ENCODE data around the gene PLXNA3. TPM values are rescaled to one million over a fixed set of nuclear protein-coding genes. Genes with fewer than 3 reads are reported as not detected.

PLXNA3 gene
- total RNA-seq, 3 donors from 2014 or later (not counting 1 experiment from before 2014, with no cell fraction given): 20.8 to 34.3 (median 32.2) TPM

GRCh38 chrX:154439841-154440240, 18.2 kb upstream of the PLXNA3 start:
- intact Hi-C loops (cut with micrococcal nuclease): loop anchor here (5.0 kb wide), 1 partner anchor 43 kb away; the partner anchor contains the start of gene RPL10
- H3K4me1 Mint-ChIP-seq: peaks cover 6 to 14% of the 10 kb centered on the region in 2 donors

GRCh38 chrX:154440623-154441357, 17.3 kb upstream of the PLXNA3 start:
- no peak for ATAC-seq
- no peak overlapping the region for H3K27ac ChIP-seq (ENCODE audit: low read length)
- Mint-ChIP-seq H3K27me3 (ENCODE audit: low read depth in 2 of 2) (no peaks in the 10 kb centered on the region), H3K9me3 (no peaks in the 10 kb centered on the region), H3K4me1 (peaks cover 6 to 14% of the 10 kb centered on the region in 2 donors), H3K36me3 (no peaks in the 10 kb centered on the region), H3K27ac (no peak overlapping the region), H3K4me3 (no peak overlapping the region)
- TF ChIP-seq, protein P1, sequence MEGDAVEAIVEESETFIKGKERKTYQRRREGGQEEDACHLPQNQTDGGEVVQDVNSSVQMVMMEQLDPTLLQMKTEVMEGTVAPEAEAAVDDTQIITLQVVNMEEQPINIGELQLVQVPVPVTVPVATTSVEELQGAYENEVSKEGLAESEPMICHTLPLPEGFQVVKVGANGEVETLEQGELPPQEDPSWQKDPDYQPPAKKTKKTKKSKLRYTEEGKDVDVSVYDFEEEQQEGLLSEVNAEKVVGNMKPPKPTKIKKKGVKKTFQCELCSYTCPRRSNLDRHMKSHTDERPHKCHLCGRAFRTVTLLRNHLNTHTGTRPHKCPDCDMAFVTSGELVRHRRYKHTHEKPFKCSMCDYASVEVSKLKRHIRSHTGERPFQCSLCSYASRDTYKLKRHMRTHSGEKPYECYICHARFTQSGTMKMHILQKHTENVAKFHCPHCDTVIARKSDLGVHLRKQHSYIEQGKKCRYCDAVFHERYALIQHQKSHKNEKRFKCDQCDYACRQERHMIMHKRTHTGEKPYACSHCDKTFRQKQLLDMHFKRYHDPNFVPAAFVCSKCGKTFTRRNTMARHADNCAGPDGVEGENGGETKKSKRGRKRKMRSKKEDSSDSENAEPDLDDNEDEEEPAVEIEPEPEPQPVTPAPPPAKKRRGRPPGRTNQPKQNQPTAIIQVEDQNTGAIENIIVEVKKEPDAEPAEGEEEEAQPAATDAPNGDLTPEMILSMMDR (IDR thresholded peaks at IDR 0.05): no peak
- no peaks in the 10 kb centered on the region for H3K27me3 ChIP-seq (ENCODE audit: control insufficient read depth, insufficient read depth, low read length)
- H3K4me3 ChIP-seq (ENCODE audit: low read length): no peak overlapping the region
- H3K36me3 ChIP-seq (ENCODE audit: control insufficient read depth, insufficient read depth, low read length): peaks cover 14% of the 10 kb centered on the region
- WGBS (ENCODE audit: insufficient coverage): 90% methylated on average over 16 of the region's 17 CpGs
- intact Hi-C loops (cut with micrococcal nuclease): loop anchor here (5.0 kb wide), 1 partner anchor 43 kb away; the partner anchor contains the start of gene RPL10
- no peaks in the 10 kb centered on the region for H3K9me3 ChIP-seq (ENCODE audit: control insufficient read depth, insufficient read depth, low read length)
- H3K4me1 ChIP-seq (ENCODE audit: control insufficient read depth, insufficient read depth, low read length): peaks cover 45% of the 10 kb centered on the region
- DNase-seq: no peak

More at GRCh38 chrX:154439841-154440240, 18.2 kb upstream of the PLXNA3 start:
- Mint-ChIP-seq H3K9me3 (no peaks in the 10 kb centered on the region), H3K27ac (no peak overlapping the region), H3K4me3 (no peak overlapping the region), H3K36me3 (no peaks in the 10 kb centered on the region), H3K27me3 (ENCODE audit: low read depth in 2 of 2) (no peaks in the 10 kb centered on the region)
- WGBS (ENCODE audit: insufficient coverage): 89% methylated on average over 12 of the region's 18 CpGs
- no peak overlapping the region for H3K27ac ChIP-seq (ENCODE audit: low read length)
- DNase-seq (no peak), ATAC-seq (no peak)
- H3K27me3 ChIP-seq (ENCODE audit: control insufficient read depth, insufficient read depth, low read length): no peaks in the 10 kb centered on the region
- no peak overlapping the region for H3K4me3 ChIP-seq (ENCODE audit: low read length)
- no peaks in the 10 kb centered on the region for H3K9me3 ChIP-seq (ENCODE audit: control insufficient read depth, insufficient read depth, low read length)
- TF ChIP-seq, protein P1 (IDR thresholded peaks at IDR 0.05): no peak
- peaks cover 35% of the 10 kb centered on the region for H3K4me1 ChIP-seq (ENCODE audit: control insufficient read depth, insufficient read depth, low read length)
- peaks cover 23% of the 10 kb centered on the region for H3K36me3 ChIP-seq (ENCODE audit: control insufficient read depth, insufficient read depth, low read length)

DNA sequence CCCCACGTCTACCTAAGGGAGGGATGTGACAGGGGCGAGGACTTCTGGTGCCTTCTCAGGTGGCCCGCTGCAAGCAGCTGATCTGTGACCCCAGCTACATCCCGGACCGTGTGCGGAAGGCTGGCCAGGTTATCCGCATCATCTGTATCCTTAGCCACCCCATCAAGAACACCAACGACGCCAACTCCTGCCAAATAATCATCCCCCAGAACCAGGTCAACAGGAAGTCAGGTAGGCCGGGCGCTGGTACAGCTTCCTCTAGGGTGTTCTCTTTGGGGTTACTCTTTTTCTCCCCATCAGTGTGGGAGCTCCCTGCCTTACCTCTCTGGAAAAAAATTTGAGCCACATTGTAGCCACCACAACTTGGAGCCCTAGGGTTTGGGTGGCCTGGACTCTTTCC, 16.5 kb upstream of the PLXNA3 start:
- H3K9me3 Mint-ChIP-seq: no peaks in the 10 kb centered on the region
- peaks cover 0 to 14% of the 10 kb centered on the region in 2 donors for H3K4me1 Mint-ChIP-seq
- no peak for ATAC-seq
- no peak overlapping the region for H3K27ac Mint-ChIP-seq
- DNase-seq: peak in 1 of 2 donors; percentile 34
- Histone ChIP-seq H3K4me3 (ENCODE audit: low read length) (no peak overlapping the region), H3K27ac (ENCODE audit: low read length) (no peak overlapping the region), H3K9me3 (ENCODE audit: control insufficient read depth, insufficient read depth, low read length) (no peaks in the 10 kb centered on the region), H3K4me1 (ENCODE audit: control insufficient read depth, insufficient read depth, low read length) (peaks cover 43% of the 10 kb centered on the region), H3K27me3 (ENCODE audit: control insufficient read depth, insufficient read depth, low read length) (no peaks in the 10 kb centered on the region), H3K36me3 (ENCODE audit: control insufficient read depth, insufficient read depth, low read length) (peaks cover 12% of the 10 kb centered on the region)
- WGBS (ENCODE audit: insufficient coverage): 92% methylated on average over 9 of the region's 11 CpGs
- no peak overlapping the region for H3K4me3 Mint-ChIP-seq
- TF ChIP-seq, protein P1 (IDR thresholded peaks at IDR 0.05): no peak
- intact Hi-C loops (cut with micrococcal nuclease): loop anchor here (5.0 kb wide), 1 partner anchor 44 kb away; the partner anchor contains the start of gene RPL10
- H3K36me3 Mint-ChIP-seq: no peaks in the 10 kb centered on the region
- H3K27me3 Mint-ChIP-seq (ENCODE audit: low read depth in 2 of 2): no peaks in the 10 kb centered on the region
